Measurements from ENCODE around the gene MTAP.

- TF ChIP-seq EZH2phosphoT487 (IDR thresholded peaks at IDR 0.05; ENCODE audit: low read depth) (no peak), CTCF (IDR thresholded peaks at IDR 0.05; ENCODE audit: low read depth, low read length) (no peak)
These were observed 129.0 kb downstream of the MTAP start for GRCh38 chr9:21931428-21931827.
